Ramos (cell line): Measurements from ENCODE around the gene DTHD1.

ENCODE experiments used
- in situ Hi-C: fragments of 300-500 bp; cut with MboI; formaldehyde crosslinking; loops from one replicate; pipeline ENCODE4 v1.14.3; 2022; ENCODE audit warnings: low sequenced_read_pairs; ENCODE audit not compliant: unreplicated experiment

Gene DTHD1

DNA sequence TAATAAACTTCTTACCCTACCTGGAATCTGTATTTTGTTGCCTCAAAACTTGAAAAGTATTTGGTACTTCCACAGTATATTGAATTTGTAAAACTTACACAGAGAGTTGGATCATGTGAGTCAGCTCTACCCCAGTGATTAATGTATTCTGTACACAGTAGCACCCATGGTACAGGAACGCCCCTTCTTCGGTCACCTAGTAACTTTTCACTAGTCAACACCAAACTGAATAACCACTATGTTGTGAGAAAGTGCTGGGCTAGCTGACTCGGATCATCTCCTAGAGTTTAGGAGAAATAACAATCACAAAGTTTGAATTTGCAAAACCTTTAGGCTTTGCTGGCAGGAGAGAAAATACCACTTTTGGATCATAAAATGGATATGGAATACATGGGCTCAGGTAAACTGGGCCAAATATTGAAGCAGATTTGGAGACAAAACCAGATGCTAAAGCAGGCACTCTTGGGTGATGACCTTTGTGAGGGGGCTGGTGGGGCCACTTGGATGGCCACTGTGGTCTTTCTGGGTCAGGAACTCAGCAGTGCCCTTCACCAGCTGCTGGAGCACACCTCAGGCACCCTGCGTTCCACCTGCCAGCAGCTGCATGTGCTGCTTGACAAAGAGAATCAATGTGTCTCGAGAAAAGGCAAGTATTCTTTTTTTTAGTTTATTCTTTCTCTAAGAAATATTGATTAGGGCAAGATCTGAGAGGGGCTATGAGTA lies at the start of gene DTHD1:
DTHD1 (plus strand) TSS at position 233 of the 723 bp plus-strand sequence; CDS start at position 376, 143 bp downstream.
- in situ Hi-C loops = no loop called here

DNA sequence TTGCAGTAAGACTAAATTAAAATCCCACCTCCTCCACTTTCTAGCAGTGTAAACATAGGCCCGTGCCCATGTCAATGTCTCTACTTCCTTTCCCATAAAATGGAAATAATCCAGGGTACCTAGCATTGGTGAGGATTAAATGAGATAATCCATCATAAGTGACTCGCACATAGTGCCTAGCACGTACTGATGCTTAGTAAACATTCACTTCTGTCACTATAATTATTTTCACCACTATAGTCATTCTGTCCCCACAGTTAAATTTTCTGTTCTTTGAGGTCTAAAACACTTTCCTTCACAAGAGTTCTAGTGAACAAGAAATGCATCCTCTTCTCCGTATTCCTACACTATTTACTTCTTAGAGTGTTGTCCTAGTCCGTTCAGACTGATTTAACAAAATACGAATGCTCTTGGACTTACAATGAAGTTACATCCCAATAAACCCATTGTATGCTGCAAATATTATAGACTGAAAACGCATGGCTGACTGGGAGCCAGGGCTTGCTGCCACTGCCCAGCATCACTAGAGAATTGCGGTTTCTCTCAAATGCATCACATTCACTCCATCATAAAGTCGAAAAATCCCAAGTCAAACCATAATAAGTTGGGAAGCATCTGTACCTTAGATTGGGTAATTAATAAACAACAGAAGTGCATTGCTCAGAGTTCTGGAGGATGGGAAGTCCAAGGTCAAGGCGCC lies 47.7 kb upstream of the DTHD1 start:
- in situ Hi-C loops = no loop called here

DNA sequence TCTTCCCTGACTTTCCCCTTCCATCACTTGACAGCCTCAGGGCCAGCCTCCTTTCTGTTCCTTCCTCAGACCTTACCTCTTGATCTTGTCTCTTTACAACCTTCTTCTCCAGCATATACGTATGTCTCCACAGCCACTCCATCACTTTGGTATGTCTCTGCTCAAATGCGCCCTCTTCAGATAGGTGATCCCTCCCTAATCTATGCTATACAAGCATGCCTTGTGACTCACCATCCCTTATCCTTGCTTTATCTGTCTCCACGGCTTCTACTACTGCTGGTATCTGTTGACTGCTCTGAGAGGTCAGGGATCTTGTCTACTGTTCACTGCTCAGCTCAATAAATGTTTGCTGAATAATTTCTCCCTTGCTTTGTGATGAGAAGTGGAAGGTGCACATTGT lies 46.1 kb upstream of the DTHD1 start:
- in situ Hi-C loops = no loop called here

DNA sequence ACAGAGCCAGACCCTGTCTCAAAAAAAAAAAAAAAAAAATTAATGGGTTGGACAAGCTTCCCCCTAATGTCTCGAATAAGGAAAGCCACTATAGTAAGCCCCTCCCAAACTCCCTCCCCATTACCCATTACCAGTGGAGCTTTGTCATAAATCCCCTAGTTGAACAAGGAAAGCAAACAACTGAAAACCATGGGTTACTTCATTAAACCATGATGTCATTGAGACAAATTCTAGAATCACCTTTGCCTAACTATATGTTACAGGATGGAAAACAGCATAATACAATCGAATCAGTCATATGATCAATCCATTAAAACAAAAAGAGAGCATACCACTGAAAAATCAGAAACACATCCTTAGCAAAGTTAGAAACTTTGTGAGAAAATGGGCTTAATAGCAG lies 45.3 kb upstream of the DTHD1 start:
- in situ Hi-C loops = no loop called here

DNA sequence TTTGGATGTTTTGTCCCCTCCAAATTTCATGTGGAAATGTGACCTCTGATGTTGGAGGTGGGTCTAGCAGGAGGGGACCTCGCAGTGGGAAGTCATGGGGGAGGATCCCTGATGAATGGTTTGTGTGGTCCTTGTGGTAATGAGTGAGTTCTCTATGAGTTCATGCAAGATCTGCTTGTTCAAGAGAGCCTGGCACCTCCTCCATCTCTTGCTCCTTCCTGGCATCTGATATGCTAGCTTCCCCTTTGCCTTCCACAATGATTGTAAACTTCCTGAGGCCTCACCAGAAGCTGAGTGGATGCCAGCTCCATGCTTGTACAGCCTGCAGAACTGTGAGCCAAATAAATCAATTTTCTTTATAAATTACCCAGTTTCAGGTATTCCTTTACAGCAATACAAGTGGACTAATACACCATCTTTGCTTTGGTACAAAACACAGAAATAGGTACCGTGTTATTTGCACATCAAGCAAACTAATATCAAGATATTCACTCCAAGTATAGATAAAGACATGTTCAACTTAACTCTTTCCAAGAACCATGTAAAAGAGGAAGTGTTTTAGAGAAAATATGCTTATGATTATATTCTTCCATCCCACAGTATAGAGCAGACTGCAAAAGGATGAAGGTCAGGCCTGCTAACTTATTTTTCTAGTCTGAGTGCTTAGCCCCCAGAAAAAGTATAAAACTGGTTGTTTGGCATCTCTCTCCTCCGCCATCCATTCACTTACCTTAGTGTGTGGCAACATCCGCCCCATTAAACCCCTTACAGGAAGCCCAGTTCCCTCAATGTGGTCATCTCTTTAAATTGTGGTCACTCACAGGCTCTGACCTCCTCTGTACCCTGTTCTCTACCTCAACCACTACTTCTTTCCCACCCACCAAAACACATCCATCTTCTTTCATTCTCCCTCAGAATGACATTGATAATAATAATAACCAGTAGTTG lies 43.8 kb upstream of the DTHD1 start:
- in situ Hi-C loops = no loop called here

DNA sequence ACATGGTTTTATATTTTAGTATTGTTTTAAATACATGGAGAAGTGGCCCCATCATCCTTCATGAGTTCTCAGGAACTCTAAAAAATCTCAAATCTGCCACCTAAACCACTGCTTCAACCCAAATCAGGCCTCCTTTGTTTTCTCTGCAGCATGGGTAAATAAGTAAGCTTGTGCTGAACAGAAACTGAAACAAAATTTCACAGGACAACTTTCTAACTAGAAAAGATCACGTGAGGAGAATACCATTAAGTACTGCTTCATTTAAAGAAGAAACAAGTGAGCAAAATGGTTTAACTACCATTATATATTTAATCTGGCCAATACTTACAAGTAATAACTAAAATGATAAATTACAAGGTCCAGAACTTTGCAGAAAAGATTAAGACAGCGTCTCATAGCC lies 39.6 kb upstream of the DTHD1 start:
- in situ Hi-C loops = no loop called here

DNA sequence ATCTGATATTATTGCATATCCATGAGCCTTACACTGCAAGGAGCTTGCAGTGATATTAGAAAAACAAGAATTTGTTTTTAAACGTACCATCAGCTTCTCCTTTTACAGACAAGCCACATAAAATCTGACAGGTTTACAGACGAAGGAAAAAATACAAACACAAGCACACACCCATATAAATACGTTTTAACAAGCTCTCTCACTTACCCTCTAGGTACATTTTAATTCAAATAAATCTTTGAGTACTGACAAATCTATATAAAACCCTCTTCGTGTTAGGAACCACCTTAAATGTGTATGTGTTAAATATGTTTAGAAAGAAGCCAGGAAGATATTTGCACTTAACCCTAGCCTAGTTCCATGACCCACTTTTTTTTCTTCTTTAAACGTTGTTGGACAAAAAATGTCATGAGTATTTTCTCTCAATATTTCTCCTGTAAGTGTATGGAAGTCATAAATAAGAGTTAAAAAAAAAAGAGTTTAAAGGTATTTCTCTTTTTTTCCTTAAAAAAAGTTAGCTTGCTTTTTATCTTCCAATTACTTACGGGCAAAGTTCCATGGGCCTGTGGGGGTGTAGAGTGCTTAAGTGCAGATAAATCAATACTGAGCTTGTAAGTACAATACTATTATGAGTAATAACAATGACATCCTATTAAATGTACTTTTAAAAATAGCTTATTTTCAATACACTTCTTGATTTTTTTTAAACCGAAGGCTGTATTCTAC lies 38.6 kb upstream of the DTHD1 start:
- in situ Hi-C loops = no loop called here

DNA sequence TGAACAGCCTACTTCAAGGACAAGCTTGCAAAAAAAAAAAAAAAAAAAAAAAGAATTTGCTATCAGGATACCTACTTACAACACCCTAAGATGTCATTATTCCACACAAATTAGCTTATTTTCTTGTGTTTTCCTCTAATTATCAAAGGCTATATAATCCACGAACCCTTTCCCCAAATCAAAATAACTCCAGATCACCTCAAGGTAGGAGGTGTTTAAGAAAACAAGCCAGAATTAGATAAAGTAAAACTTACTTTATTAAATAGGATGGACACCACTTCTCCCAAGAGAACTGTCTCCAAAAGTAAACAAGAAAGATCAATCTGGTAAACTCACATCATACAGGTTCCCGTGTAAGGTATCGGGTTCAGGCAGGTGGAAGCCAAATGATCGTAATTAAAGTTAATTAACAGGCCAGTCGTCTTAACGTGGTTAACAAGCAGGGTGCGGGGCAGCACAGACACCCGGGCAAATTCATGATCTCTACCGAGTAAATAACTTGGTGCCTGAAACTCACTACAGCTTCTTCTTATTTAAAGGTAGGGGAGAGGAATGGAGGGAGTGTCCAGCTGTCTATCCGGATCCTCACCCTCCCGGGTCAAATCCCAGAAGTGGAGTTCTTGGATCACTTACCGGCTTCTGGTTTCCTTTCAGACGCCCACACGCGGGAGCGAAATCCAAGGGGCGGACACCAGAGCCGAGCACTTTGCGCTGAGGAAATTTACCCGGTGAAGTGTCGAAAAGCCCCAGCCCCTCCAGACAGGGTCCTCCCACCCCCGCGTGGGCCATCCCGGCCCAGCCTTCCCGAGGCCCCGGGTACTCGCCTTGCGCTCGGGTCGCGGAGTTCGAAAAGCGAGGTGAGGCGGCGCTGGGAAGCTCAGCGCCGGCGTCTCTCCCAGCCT lies 37.8 kb upstream of the DTHD1 start:
- in situ Hi-C loops = no loop called here

DNA sequence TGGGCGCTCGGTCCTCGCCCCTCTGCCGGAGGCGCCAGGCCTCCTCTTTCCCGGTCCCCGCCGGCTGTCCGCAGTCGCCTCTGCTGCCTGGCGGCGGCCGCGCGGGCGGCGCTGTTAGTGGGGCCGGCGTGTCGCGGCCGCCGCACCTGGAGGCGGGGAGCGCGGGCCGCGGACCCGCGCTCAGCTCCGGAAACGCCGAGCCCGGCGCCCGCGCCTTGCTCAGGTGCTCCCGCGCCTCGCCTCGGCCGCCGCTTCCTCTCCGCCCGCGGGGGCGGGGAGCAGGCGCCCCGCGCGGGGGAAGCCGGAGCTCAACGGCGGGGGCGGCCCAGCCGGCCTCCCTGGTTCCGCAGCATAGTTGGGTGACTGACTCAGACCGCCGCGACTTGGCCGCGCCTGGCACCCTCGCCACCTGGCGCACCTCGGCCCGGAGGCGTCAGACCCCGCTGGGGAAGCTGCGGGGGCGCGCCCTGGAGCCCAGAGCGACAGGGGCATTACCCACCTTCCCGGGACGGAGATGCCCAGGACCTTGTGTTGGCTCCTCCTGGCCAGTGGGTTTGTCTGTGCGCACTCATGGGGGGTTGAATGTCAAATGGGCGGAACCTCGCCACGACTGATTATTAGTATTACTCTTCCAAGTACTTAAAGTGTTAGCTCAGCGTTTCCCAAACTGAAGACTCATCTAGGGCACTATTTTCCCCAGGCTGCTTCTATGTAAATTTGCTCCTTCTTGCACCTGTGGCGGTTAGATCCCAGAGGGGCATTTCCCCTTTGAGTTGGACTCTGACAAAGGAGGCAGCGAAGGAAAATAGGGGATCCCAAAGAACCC lies 36.9 kb upstream of the DTHD1 start, which contains the start of gene ARAP2:
ARAP2 (minus strand) TSS at position 258 of the 826 bp plus-strand sequence. CDS start 15,028 bp downstream, outside the sequence.
- in situ Hi-C loops = no loop called here

DNA sequence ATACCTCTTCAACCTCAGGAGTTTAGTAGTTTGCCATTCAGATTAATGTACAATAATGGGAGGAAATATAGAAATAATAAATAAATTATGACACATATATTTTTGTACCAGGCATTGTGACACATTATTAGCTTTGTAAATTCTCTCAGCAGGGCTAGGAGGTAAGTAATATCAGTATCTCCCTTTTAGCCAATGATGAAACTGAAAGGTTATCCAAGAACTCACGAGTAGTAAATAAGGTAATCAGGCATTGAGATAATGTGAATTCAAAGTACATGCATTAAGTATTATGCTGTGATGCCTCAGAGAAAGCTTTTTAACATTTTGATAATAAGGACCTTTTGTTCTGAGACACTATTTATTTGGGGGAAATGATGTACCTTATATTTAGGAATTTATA lies 31.8 kb upstream of the DTHD1 start:
- in situ Hi-C loops = no loop called here

DNA sequence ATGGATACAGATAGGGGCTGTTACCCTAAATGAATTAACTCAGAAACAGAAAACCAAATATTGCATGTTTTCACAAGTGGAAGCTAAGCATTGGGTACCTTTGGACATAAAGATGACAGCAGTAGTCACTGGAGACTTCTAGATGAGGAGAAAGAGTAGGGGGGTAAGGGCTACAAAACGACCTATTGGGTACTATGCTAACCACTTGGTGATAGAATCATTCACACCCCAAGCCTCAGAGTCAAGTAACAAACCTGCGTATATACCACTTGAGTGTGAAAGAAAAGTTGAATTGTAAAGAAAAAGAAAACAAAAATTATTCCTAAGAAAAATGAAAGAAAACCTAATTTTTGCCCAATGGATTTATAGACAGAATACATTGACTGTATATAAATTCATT lies 29.4 kb upstream of the DTHD1 start:
- in situ Hi-C loops = no loop called here

DNA sequence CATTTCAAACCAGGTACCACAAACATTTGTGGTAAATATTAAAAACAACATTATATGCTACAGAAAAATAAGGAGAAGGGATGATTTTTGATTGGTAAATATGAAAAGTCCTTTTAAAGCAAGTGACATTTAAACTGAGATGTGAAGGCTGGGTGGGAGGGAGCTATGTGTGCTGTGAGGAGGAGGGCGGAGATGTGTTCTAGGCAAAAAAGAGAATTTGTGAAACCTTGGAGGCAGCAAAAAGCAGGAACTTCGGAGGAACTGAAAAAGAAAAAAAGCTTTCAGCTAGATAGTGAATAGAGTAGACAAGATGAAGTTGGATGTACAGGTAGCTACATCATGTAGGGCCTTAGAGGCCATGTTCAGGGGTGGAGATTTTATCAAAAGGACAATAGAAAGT lies 27.0 kb upstream of the DTHD1 start:
- in situ Hi-C loops = no loop called here

DNA sequence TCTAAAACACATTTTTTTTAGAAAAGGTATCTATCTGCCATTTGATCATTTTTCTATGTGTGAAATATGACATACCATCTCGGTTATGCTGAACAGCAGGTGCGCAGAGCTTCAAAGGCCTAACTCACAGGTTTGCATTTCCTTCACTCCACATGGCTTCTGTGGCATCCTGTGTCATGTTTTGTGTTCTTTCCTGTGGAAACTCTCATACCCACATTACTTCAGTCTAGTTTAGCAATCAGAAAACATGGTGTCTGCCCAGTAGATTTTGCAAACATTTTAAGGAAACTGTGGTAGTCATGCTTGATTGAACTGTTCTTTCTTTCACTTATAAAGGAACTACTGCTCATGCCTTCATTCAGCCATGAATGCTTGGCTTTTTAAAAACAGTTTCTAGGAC lies 25.8 kb upstream of the DTHD1 start:
- in situ Hi-C loops = no loop called here

DNA sequence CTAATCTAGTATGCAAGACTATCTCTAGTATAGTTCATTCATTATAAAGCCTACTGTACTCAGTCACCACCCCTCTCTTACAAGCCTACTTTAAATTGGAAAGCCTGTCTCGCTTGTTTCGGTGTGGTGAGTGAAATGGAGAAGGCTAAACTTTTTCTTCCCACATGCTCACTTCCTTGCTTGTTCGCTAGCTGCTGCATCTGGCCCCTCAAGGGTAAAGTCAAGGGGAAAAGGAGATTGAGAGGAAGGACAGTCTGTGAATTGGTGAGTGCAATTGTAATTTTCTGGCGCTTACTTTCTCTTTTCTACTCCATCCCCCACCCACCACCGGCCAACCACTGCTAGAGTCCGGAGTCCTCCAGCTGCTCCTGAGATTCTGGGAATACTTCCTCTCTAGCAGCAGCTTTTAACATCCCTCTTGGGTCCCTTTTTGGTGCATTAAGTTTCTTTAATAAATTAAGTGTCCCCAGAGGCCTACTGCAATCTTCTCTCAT lies 25.0 kb upstream of the DTHD1 start:
- in situ Hi-C loops = no loop called here

DNA sequence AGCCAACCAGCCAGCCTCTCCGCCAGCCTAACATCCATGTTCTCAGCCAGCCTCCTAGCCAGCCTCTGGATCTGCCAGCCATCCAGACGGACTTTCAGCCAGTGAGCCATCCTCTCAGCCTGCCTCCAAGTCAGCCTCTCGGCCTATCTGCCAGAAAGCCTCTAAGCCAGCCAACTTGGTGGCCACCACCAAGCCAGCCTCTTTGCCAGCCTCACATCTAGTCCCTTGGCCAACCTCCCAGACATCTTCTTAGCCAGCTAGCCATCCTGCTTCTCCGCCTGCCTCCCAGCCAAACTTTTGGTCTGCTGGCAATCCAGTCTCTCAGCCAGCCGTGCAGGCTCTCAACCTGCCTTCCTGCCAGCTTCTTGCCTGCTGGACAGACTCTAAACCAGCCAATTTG lies 20.7 kb upstream of the DTHD1 start:
- in situ Hi-C loops = no loop called here

DNA sequence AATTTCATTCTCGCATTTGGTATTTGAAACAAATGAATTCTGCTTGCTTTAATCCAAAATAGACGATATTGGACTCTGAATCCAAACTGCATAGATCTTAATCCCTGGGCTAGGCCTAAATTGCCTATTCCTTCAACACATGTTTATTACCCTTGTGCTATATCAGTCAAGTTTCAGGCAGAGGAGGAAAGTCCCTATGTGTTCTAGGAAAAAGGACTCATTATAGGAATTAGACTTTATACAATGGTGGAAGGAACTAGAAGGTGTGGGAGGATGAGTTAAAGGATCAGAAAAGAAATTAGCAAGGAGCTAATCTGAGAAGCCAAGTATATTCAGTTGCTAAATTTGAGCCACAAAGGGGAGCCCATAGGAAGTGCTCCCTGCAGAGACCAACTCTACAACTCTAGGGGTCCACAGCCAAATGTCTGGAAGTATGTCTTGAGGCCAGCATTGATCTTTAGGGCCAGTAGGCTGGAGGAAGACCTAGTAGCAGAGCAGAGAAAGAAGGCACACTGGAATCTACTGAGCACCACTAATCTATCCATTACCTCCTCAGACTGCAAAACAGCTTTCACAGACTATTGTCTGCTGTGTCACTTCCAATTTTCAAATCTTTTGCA lies 17.1 kb upstream of the DTHD1 start:
- in situ Hi-C loops = no loop called here

DNA sequence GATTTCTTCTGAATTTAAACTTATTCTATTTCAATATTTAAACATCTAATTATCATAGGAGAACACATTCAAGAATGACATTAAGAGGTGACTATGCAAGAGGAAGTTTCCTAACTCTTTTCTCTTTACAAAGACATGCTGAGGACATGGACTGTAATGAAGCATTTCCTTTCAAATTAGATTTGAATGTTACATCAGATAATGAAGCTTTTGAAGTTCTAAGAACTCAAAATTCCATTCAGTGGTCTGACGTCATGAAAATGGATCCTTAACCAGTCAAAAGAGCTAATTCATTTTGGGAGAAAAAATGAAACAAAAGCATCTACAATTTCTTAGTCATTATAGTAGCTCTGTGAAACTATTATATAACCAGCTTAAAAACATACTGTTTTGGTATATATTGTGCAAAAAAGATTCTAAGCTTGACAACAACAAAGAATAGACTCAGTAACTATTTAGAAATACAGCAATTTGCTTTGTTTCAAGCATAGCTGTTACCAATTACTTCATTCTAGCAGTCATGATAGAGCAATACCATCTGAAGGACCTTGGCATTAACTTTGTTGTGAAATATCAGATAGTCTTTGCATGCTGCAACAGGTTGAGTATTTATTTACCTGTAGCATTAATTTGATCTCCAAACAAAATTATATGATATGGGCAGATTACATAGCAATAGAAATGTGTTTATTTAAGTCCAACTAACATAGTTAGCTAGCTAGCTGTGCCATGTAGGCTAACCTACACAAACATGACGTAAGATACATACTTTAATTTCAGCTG lies 13.7 kb upstream of the DTHD1 start:
- in situ Hi-C loops = no loop called here
